H1 (cell line): ENCODE results near the gene GREB1L. TPM values are rescaled to one million over a fixed set of nuclear protein-coding genes. Genes with fewer than 3 reads are reported as not detected.

Experiments
- CTCF ChIA-PET: fragments of 300-600 bp; sonication (Branson Sonifier 250); formaldehyde crosslinking; loops from one replicate; lab custom pipeline; 2021; ENCODE audit not compliant: partially characterized antibody; lab: Charles Lee
- POLR2A ChIA-PET: fragments of 300-600 bp; sonication (Branson Sonifier 250); formaldehyde crosslinking; loops from one replicate; lab custom pipeline; 2021; ENCODE audit warnings: inconsistent platforms; ENCODE audit not compliant: partially characterized antibody; lab: Charles Lee
- DNase-seq, 2 experiments: peaks; one replicate each; pipeline versions ENCODE4 v3.0.0 to v3.0.0-alpha.2; 2010 to 2022; ENCODE audit warnings: low spot score in 2 of 2, low read depth in 1 of 2, mixed read lengths in 1 of 2
- FAIRE-seq: peaks from 2 replicates; lab custom pipeline; 2011; peaks lifted over from hg19 to GRCh38; lab: Jason Lieb, UNC
- H2AFZ ChIP-seq: 2 replicates; pipeline ENCODE4 v1.8.1; 2012; ENCODE audit warnings: low read length, inconsistent platforms
- H2AK5ac ChIP-seq: 2 replicates; pipeline ENCODE4 v1.6.1; 2013; ENCODE audit warnings: low read depth, low read length
- H2BK120ac ChIP-seq: replicated peaks from 2 replicates; pipeline ENCODE3; 2013; ENCODE audit warnings: low read depth, low read length, inconsistent platforms
- H2BK12ac ChIP-seq: 2 replicates; pipeline ENCODE4 v1.6.1; 2013; ENCODE audit warnings: low read depth, low read length
- H2BK15ac ChIP-seq: 2 replicates; pipeline ENCODE4 v1.6.1; 2013; ENCODE audit warnings: low read length
- H2BK20ac ChIP-seq: 2 replicates; pipeline ENCODE4 v1.6.1; 2013; ENCODE audit warnings: low read length
- H2BK5ac ChIP-seq: 2 replicates; pipeline ENCODE4 v1.6.1; 2013; ENCODE audit warnings: low read depth, low read length
- H3K14ac ChIP-seq: 2 replicates; pipeline ENCODE4 v1.6.1; 2013; ENCODE audit warnings: inconsistent platforms; ENCODE audit not compliant: insufficient read length
- H3K18ac ChIP-seq: 2 replicates; pipeline ENCODE4 v1.6.1; 2013; ENCODE audit warnings: low read length; ENCODE audit errors: extremely low read depth
- H3K23ac ChIP-seq: 2 replicates; pipeline ENCODE4 v1.6.1; 2013; ENCODE audit warnings: inconsistent platforms; ENCODE audit not compliant: insufficient read length
- H3K23me2 ChIP-seq: 2 replicates; pipeline ENCODE4 v1.6.1; 2013; ENCODE audit warnings: low read depth, low read length
- H3K27ac ChIP-seq: 2 replicates; pipeline ENCODE4 v1.6.1; 2011; ENCODE audit warnings: low read depth, low read length, inconsistent platforms
- H3K27me3 ChIP-seq, 4 experiments: replicated peaks in 1 of 4; 1 replicate in 1 of 4; 2 replicates in 3 of 4; pipeline versions ENCODE4 v1.6.1 to v1.8.1; 2011 to 2013; ENCODE audit warnings: low read length in 3 of 4, mild to moderate bottlenecking in 3 of 4, inconsistent platforms in 2 of 4, mixed read lengths in 2 of 4, moderate library complexity in 1 of 4; ENCODE audit not compliant: control insufficient read depth in 3 of 4, insufficient read depth in 3 of 4; ENCODE audit errors: extremely low read depth in 1 of 4
- H3K36me3 ChIP-seq, 4 experiments: 2 replicates each; pipeline versions ENCODE4 v1.6.1 to v1.8.1; 2011 to 2013; ENCODE audit warnings: mild to moderate bottlenecking in 4 of 4, low read length in 3 of 4, moderate library complexity in 2 of 4, control low read depth in 1 of 4, inconsistent platforms in 1 of 4; ENCODE audit not compliant: insufficient read depth in 4 of 4, control insufficient read depth in 2 of 4
- H3K4ac ChIP-seq: replicated peaks from 2 replicates; pipeline ENCODE3; 2013; ENCODE audit warnings: low read length, low read depth, mixed read lengths, inconsistent platforms; ENCODE audit not compliant: insufficient read length
- H3K4me1 ChIP-seq, 4 experiments: replicated peaks in 1 of 4; 1 replicate in 1 of 4; 2 replicates in 3 of 4; pipeline versions ENCODE4 v1.6.1 to v1.8.1; 2011 to 2013; ENCODE audit warnings: low read length in 3 of 4, inconsistent platforms in 2 of 4, mixed read lengths in 1 of 4; ENCODE audit not compliant: insufficient read depth in 4 of 4, control insufficient read depth in 3 of 4
- H3K4me2 ChIP-seq, 2 experiments: 2 replicates each; pipeline versions ENCODE4 v1.6.1 to v1.8.1; 2011 to 2013; ENCODE audit warnings: low read depth in 2 of 2, low read length in 2 of 2, control low read depth in 1 of 2, inconsistent platforms in 1 of 2, mild to moderate bottlenecking in 1 of 2; ENCODE audit not compliant: insufficient read depth in 1 of 2
- H3K4me3 ChIP-seq, 4 experiments: fragments of 200-600, 300-600 bp in 1 of 4; sonication (generic), shearing (Covaris generic), sonication (Bioruptor Twin) in 1 of 4; 2 replicates each; pipeline versions ENCODE4 v1.5.1 to v1.8.1; 2011 to 2016; ENCODE audit warnings: low read length in 4 of 4, low read depth in 3 of 4, control low read depth in 2 of 4, inconsistent platforms in 2 of 4, mild to moderate bottlenecking in 2 of 4, mixed read lengths in 1 of 4, moderate library complexity in 1 of 4; ENCODE audit not compliant: insufficient read depth in 2 of 4; ENCODE audit errors: extremely low read depth in 1 of 4
- H3K56ac ChIP-seq: replicated peaks from 2 replicates; pipeline ENCODE3; 2013; ENCODE audit warnings: low read depth, mild to moderate bottlenecking, mixed read lengths, low read length, inconsistent platforms; ENCODE audit not compliant: insufficient read length
- H3K79me1 ChIP-seq: 2 replicates; pipeline ENCODE4 v1.6.1; 2013; ENCODE audit warnings: low read depth, low read length, control low read depth
- H3K79me2 ChIP-seq, 2 experiments: 2 replicates each; pipeline versions ENCODE4 v1.6.1 to v1.8.1; 2012 to 2013; ENCODE audit warnings: low read length in 2 of 2, mild to moderate bottlenecking in 2 of 2, inconsistent platforms in 1 of 2; ENCODE audit not compliant: insufficient read depth in 2 of 2, control insufficient read depth in 1 of 2
- H3K9ac ChIP-seq, 4 experiments: replicated peaks in 1 of 4; 1 replicate in 1 of 4; 2 replicates in 3 of 4; pipeline versions ENCODE4 v1.6.1 to v1.8.1; 2011 to 2013; ENCODE audit warnings: low read depth in 3 of 4, low read length in 3 of 4, control low read depth in 2 of 4, mild to moderate bottlenecking in 2 of 4, moderate library complexity in 2 of 4, inconsistent platforms in 1 of 4; ENCODE audit errors: extremely low read depth in 1 of 4
- H3K9me3 ChIP-seq, 2 experiments: 2 replicates each; pipeline versions ENCODE4 v1.6.1 to v1.8.1; 2012 to 2013; ENCODE audit warnings: mild to moderate bottlenecking in 2 of 2, moderate library complexity in 2 of 2, control low read depth in 1 of 2, inconsistent platforms in 1 of 2, low read depth in 1 of 2, low read length in 1 of 2, mixed read lengths in 1 of 2; ENCODE audit not compliant: insufficient read depth in 2 of 2
- H4K20me1 ChIP-seq, 2 experiments: replicated peaks in 1 of 2; 2 replicates each; pipeline versions ENCODE3 to v1.8.1; 2011 to 2013; ENCODE audit warnings: inconsistent platforms in 2 of 2, low read length in 2 of 2, mild to moderate bottlenecking in 1 of 2; ENCODE audit not compliant: insufficient read depth in 2 of 2, control insufficient read depth in 1 of 2
- H4K5ac ChIP-seq: 2 replicates; pipeline ENCODE4 v1.6.1; 2013; ENCODE audit warnings: low read length, low read depth, mixed read lengths, inconsistent platforms; ENCODE audit not compliant: insufficient read length
- H4K8ac ChIP-seq: 2 replicates; pipeline ENCODE4 v1.8.0; 2013; ENCODE audit warnings: mild to moderate bottlenecking, moderate library complexity, low read length, inconsistent platforms; ENCODE audit not compliant: insufficient read depth; ENCODE audit errors: extremely low read depth
- H4K91ac ChIP-seq: replicated peaks from 2 replicates; pipeline ENCODE3; 2013; ENCODE audit warnings: low read length, mixed read lengths, inconsistent platforms; ENCODE audit not compliant: insufficient read length
- ATF3 ChIP-seq: IDR thresholded peaks from 2 replicates; pipeline ENCODE4 v1.6.1; 2011; ENCODE audit warnings: low read depth, mild to moderate bottlenecking, low read length; ENCODE audit not compliant: insufficient read depth
- CTBP2 ChIP-seq: IDR thresholded peaks from 2 replicates; pipeline ENCODE4 v1.7.0; 2011; ENCODE audit warnings: borderline replicate concordance, mild to moderate bottlenecking, moderate library complexity, mixed read lengths, low read length; ENCODE audit not compliant: insufficient read depth, insufficient read length
- GTF2F1 ChIP-seq: IDR thresholded peaks from 2 replicates; pipeline ENCODE4 v1.6.1; 2012; ENCODE audit warnings: low read depth, low read length, improper control_type of control experiment, borderline replicate concordance
- MAFK ChIP-seq: IDR thresholded peaks from 2 replicates; pipeline ENCODE4 v1.6.1; 2012; ENCODE audit warnings: low read depth, mild to moderate bottlenecking, improper control_type of control experiment, low read length
- PHF8 ChIP-seq: fragments of 200-600 bp; sonication (generic); conservative IDR thresholded peaks from 2 replicates; pipeline ENCODE4 v1.7.1; 2012; ENCODE audit warnings: low read depth, mild to moderate bottlenecking, inconsistent platforms, low read length, moderate library complexity
- SIRT6 ChIP-seq: IDR thresholded peaks from one replicate; pipeline ENCODE4 v1.7.1; 2012; ENCODE audit warnings: low read length, inconsistent platforms
- SP2 ChIP-seq: IDR thresholded peaks from 2 replicates; pipeline ENCODE4 v1.6.1; 2012; ENCODE audit warnings: mild to moderate bottlenecking, low read length, inconsistent platforms
- WGBS, 2 experiments: shearing (Covaris generic) in 1 of 2; methylation state at CpG; one replicate each; pipeline versions ENCODE4 v1.1.6 to v1.1.7; 2013 to 2015; ENCODE audit warnings: low lambda C conversion rate in 2 of 2, mixed read lengths in 2 of 2, inconsistent platforms in 1 of 2, low coverage in 1 of 2, missing lambda C conversion rate in 1 of 2; ENCODE audit not compliant: insufficient replicate concordance in 2 of 2, insufficient coverage in 1 of 2, insufficient read length in 1 of 2; ENCODE audit errors: extremely low coverage in 1 of 2, missing lambda C conversion rate in 1 of 2; 5-methylcytosine and 5-hydroxymethylcytosine counted together
- polyA plus RNA-seq, 7 experiments: library from polyadenylated mRNA; depleted of rRNA in 3 of 7; stranded (reverse) in 5 of 7; unstranded in 2 of 7; fragments of >200 nt in 5 of 7; fragments of 200-250 nt in 2 of 7; gene quantifications; 1 replicate in 5 of 7; 2 replicates in 1 of 7; 4 replicates in 1 of 7; pipeline versions ENCODE4 v1.2.1 to v1.2.3, GENCODE V29; 2011 to 2013; ENCODE audit warnings: missing spikeins in 2 of 7, mixed read lengths in 2 of 7
- total RNA-seq: library from RNA; stranded (reverse); fragmentation: NEBNext Ultra II Directional; extraction: Animal tissue kit (Norgen Biotek cat#: 25700); gene quantifications from 2 replicates; pipeline ENCODE4 v1.2.1, GENCODE V29; 2021
- TF ChIP-seq, protein P1 (sequence below): IDR thresholded peaks from 2 replicates; pipeline ENCODE4 v1.6.1; 2011; ENCODE audit warnings: low read length, improper control_type of control experiment
- TF ChIP-seq, protein P2 (sequence below): IDR thresholded peaks from 2 replicates; pipeline ENCODE4 v1.6.1; 2012; ENCODE audit warnings: low read length, inconsistent platforms

Gene GREB1L
- total and polyA plus RNA-seq, 2 of the 8 experiments (the other 6 are each of a cell fraction or from before 2014, with no cell fraction given): 0.34 to 1.6 TPM

GRCh38 chr18:21548647-21549046 is 306.6 kb downstream of the GREB1L start:
- no peak overlapping the region for H3K14ac ChIP-seq
- H3K23me2 ChIP-seq: no peaks in the 10 kb centered on the region
- H3K36me3 ChIP-seq: peaks cover 0 to 8% (median under 1%) of the 10 kb centered on the region in 4 experiments; a peak in 5 of 8 replicates
- no peaks in the 10 kb centered on the region for H3K9me3 ChIP-seq
- no peak overlapping the region for H2BK15ac ChIP-seq
- H4K20me1 ChIP-seq: peaks cover 0 to 2% of the 10 kb centered on the region in 2 experiments
- H2AK5ac ChIP-seq: no peak overlapping the region
- no peak overlapping the region for H3K56ac ChIP-seq
- no peak overlapping the region for H2AFZ ChIP-seq
- H3K4ac ChIP-seq: no peak overlapping the region
- no peaks in the 10 kb centered on the region for H3K27me3 ChIP-seq
- WGBS, 2 experiments: 94% methylated on average over 2 of the region's 2 CpGs; no CpG with 5 or more reads in 1 of the 2 experiments
- H4K91ac ChIP-seq: no peak overlapping the region
- no peaks in the 10 kb centered on the region for H3K4me1 ChIP-seq
- no peak overlapping the region for H3K27ac ChIP-seq
- no peak for DNase-seq
- no peak overlapping the region for H2BK120ac ChIP-seq
- H2BK5ac ChIP-seq: no peak overlapping the region
- CTCF ChIA-PET: interaction anchor here (0.6 to 1.2 kb wide), 3 partner anchors 13 to 57 kb away, joined by 3 to 4 read pairs (median 4); no protein-coding TSS in a partner anchor
- no peak overlapping the region for H3K4me2 ChIP-seq
- H3K23ac ChIP-seq: no peak overlapping the region
- H3K79me2 ChIP-seq: no peaks in the 10 kb centered on the region
- no peak overlapping the region for H3K4me3 ChIP-seq
- no peak for FAIRE-seq
- H3K9ac ChIP-seq: no peak overlapping the region
- no peak overlapping the region for H3K18ac ChIP-seq
- H4K8ac ChIP-seq: no peak overlapping the region
- POLR2A ChIA-PET: interaction anchor here (1.0 to 1.1 kb wide), 2 partner anchors 14 to 19 kb away, joined by 3 read pairs; no protein-coding TSS in a partner anchor
- H2BK20ac ChIP-seq: no peak overlapping the region
- no peak overlapping the region for H4K5ac ChIP-seq
- H2BK12ac ChIP-seq: no peak overlapping the region
- no peaks in the 10 kb centered on the region for H3K79me1 ChIP-seq
- TF ChIP-seq, protein P1, sequence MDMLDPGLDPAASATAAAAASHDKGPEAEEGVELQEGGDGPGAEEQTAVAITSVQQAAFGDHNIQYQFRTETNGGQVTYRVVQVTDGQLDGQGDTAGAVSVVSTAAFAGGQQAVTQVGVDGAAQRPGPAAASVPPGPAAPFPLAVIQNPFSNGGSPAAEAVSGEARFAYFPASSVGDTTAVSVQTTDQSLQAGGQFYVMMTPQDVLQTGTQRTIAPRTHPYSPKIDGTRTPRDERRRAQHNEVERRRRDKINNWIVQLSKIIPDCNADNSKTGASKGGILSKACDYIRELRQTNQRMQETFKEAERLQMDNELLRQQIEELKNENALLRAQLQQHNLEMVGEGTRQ: no peak
- TF ChIP-seq PHF8 (no peak), CTBP2 (no peak), MAFK (no peak), SP2 (no peak), SIRT6 (no peak), GTF2F1 (no peak), ATF3 (no peak)
- TF ChIP-seq, protein P2, sequence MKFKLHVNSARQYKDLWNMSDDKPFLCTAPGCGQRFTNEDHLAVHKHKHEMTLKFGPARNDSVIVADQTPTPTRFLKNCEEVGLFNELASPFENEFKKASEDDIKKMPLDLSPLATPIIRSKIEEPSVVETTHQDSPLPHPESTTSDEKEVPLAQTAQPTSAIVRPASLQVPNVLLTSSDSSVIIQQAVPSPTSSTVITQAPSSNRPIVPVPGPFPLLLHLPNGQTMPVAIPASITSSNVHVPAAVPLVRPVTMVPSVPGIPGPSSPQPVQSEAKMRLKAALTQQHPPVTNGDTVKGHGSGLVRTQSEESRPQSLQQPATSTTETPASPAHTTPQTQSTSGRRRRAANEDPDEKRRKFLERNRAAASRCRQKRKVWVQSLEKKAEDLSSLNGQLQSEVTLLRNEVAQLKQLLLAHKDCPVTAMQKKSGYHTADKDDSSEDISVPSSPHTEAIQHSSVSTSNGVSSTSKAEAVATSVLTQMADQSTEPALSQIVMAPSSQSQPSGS: no peak
